OCI-LY1 (cell line): ENCODE data around the gene QKI.

Experiments used
- H2AFZ ChIP-seq: fragments of 200-600 bp; sonication (generic), shearing (Covaris generic); 2 replicates; pipeline ENCODE4 v1.6.0; 2014; ENCODE audit warnings: antibody characterized with exemption, mild to moderate bottlenecking, low read length
- H3F3A ChIP-seq: fragments of 200-600 bp; sonication (generic), shearing (Covaris generic); 2 replicates; pipeline ENCODE4 v1.6.0; 2014; ENCODE audit warnings: mild to moderate bottlenecking, antibody characterized with exemption, low read length, moderate library complexity; ENCODE audit not compliant: insufficient read depth
- H3K27ac ChIP-seq: fragments of 200-600 bp; sonication (generic); 2 replicates; pipeline ENCODE4 v1.5.1; 2014; ENCODE audit warnings: low read length, mixed run types, mild to moderate bottlenecking, low read depth; ENCODE audit not compliant: poor library complexity, severe bottlenecking
- H3K27me3 ChIP-seq: fragments of 200-600 bp; sonication (generic); 2 replicates; pipeline ENCODE4 v1.6.0; 2014; ENCODE audit warnings: antibody characterized with exemption, mild to moderate bottlenecking, low read length, moderate library complexity; ENCODE audit not compliant: insufficient read depth
- H3K36me3 ChIP-seq: fragments of 200-600 bp; sonication (generic); 2 replicates; pipeline ENCODE4 v1.6.1; 2014; ENCODE audit warnings: mild to moderate bottlenecking, antibody characterized with exemption, low read length, moderate library complexity, mixed read lengths; ENCODE audit not compliant: insufficient read depth
- H3K4me1 ChIP-seq: fragments of 200-600 bp; sonication (generic); 2 replicates; pipeline ENCODE4 v1.5.1; 2014; ENCODE audit warnings: mild to moderate bottlenecking, low read length, moderate library complexity; ENCODE audit not compliant: insufficient read depth, severe bottlenecking
- H3K4me2 ChIP-seq: fragments of 200-600 bp; sonication (generic), shearing (Covaris generic); 2 replicates; pipeline ENCODE4 v1.6.1; 2014; ENCODE audit warnings: low read length
- H3K4me3 ChIP-seq: fragments of 200-600 bp; sonication (generic); 2 replicates; pipeline ENCODE4 v1.5.1; 2014; ENCODE audit warnings: low read length, low read depth, mild to moderate bottlenecking, mixed read lengths; ENCODE audit not compliant: poor library complexity, severe bottlenecking
- H3K79me2 ChIP-seq: fragments of 200-600 bp; shearing (Covaris generic); 2 replicates; pipeline ENCODE4 v1.6.1; 2016; ENCODE audit warnings: mixed run types, low read length, mixed read lengths; ENCODE audit not compliant: insufficient read depth
- H3K9ac ChIP-seq: fragments of 200-600 bp; sonication (generic), shearing (Covaris generic); 2 replicates; pipeline ENCODE4 v1.6.1; 2014; ENCODE audit warnings: mild to moderate bottlenecking, low read length, mixed read lengths
- H3K9me2 ChIP-seq: fragments of 200-600 bp; sonication (generic), shearing (Covaris generic); 2 replicates; pipeline ENCODE4 v1.6.1; 2014; ENCODE audit warnings: low read depth, mild to moderate bottlenecking, low read length, mixed read lengths
- H3K9me3 ChIP-seq: fragments of 200-600 bp; shearing (Covaris generic); 2 replicates; pipeline ENCODE4 v1.6.1; 2014; ENCODE audit warnings: low read length, mixed read lengths
- H4K20me1 ChIP-seq: fragments of 200-600 bp; sonication (generic), shearing (Covaris generic); 2 replicates; pipeline ENCODE4 v1.6.0; 2016; ENCODE audit warnings: mild to moderate bottlenecking, low read length; ENCODE audit not compliant: insufficient read depth
- EZH2 ChIP-seq: fragments of 200-600 bp; sonication (generic), shearing (Covaris generic); IDR thresholded peaks from 2 replicates; pipeline ENCODE4 v1.8.0; 2017; ENCODE audit warnings: borderline replicate concordance, mixed run types, mild to moderate bottlenecking, antibody characterized with exemption, low read length, moderate library complexity, mixed read lengths
- TF ChIP-seq, protein P1 (sequence below): fragments of 200-600 bp; sonication (generic), shearing (Covaris generic); IDR thresholded peaks from 2 replicates; pipeline ENCODE4 v1.5.1; 2017; ENCODE audit warnings: mild to moderate bottlenecking, antibody characterized with exemption, low read length, moderate library complexity, mixed read lengths

Gene QKI

DNA sequence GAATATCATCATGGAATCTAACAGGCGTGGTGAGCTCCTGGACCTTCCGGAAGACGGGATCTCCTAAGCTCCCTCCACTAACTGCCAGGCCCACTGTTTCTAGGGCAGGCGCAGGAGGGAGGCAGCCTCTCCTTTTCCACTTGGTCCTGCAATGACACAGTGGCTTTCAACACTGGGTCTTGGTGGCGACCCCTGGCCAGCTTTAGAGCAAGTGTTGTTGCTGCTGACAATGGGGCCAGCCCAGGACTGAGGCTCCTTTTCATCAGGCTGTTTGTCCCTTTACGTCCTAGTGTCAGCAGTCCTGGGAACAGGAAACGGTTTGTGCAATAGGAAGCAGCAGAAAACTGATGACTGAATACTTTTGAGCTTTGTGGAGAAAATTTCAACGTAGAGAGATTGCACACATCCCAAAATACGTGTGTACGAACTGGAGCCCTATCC lies 9.7 kb upstream of the QKI start:
- H3K9me2 ChIP-seq, result no peaks in the 10 kb centered on the region
- 0 out of 2 replicates have a peak, but pooled peaks cover 3% of the 10 kb centered on the region for H3K9me3 ChIP-seq
- peaks cover 8% of the 10 kb centered on the region for H3K4me1 ChIP-seq
- no peak overlapping the region for H3K9ac ChIP-seq
- H3K4me2 ChIP-seq, result no peak overlapping the region
- H2AFZ ChIP-seq, result no peak overlapping the region
- H4K20me1 ChIP-seq, result no peaks in the 10 kb centered on the region
- no peaks in the 10 kb centered on the region for H3K79me2 ChIP-seq
- no peaks in the 10 kb centered on the region; the same call in 1 of the 2 replicates for H3K27me3 ChIP-seq
- H3F3A ChIP-seq, result no peaks in the 10 kb centered on the region
- H3K36me3 ChIP-seq, result no peaks in the 10 kb centered on the region
- H3K27ac ChIP-seq, result no peak overlapping the region
- TF ChIP-seq, protein P1, sequence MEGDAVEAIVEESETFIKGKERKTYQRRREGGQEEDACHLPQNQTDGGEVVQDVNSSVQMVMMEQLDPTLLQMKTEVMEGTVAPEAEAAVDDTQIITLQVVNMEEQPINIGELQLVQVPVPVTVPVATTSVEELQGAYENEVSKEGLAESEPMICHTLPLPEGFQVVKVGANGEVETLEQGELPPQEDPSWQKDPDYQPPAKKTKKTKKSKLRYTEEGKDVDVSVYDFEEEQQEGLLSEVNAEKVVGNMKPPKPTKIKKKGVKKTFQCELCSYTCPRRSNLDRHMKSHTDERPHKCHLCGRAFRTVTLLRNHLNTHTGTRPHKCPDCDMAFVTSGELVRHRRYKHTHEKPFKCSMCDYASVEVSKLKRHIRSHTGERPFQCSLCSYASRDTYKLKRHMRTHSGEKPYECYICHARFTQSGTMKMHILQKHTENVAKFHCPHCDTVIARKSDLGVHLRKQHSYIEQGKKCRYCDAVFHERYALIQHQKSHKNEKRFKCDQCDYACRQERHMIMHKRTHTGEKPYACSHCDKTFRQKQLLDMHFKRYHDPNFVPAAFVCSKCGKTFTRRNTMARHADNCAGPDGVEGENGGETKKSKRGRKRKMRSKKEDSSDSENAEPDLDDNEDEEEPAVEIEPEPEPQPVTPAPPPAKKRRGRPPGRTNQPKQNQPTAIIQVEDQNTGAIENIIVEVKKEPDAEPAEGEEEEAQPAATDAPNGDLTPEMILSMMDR, result no peak
- no peak for TF ChIP-seq EZH2
- H3K4me3 ChIP-seq, result no peak overlapping the region

DNA sequence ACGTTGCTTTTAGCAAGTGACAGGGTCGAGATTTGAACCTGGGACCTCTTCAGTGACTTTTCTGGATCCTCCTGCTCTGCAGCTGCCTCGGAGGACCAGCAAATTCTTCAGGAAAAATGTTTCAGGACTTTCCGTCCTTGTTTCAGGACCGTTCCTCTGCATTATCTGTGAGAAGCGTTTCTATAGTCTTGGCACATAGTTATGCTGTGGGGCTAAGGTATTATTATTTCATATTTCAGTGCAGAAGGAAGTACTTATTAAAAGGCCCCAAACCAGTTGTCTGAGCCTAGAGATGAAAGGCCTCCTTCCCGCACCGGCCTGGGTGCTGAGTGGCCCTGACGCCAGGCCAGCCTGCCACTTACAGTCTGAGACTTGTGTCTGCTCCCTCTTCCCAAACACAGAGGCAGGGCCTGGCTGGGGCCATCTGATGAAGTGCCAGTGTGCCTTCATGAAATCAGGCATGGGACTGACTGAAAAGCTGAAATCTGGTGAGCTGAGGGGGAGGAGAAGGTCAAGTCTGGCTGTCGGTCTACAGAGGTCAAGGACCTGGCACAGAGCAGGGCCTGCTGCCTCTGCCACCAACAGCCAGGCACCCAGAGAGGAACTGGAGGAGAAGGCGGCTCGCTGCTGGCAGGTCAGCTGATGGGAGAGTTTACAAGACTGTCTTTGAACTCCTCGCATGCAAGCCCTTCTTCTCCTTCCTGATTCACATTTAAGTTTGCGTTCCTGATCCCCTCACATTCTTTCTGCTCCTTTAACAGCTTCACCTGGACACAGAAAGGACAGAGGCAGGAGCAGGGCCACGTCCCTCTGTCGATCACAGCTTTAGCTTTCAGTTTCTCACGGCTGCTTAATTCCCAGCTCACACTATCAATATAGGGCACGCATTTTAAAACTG lies 8.9 kb upstream of the QKI start:
- no peak for TF ChIP-seq EZH2
- TF ChIP-seq, protein P1, result no peak
- H3K4me2 ChIP-seq, result peak overlapping the region; percentile 57
- H4K20me1 ChIP-seq, result no peaks in the 10 kb centered on the region
- no peak overlapping the region; the same call in 1 of the 2 replicates for H3K9ac ChIP-seq
- no peaks in the 10 kb centered on the region for H3K9me2 ChIP-seq
- H2AFZ ChIP-seq, result peak overlapping the region; percentile 61; the same call in 1 of the 2 replicates
- no peaks in the 10 kb centered on the region; the same call in 1 of the 2 replicates for H3K27me3 ChIP-seq
- H3K79me2 ChIP-seq, result no peaks in the 10 kb centered on the region
- H3K4me3 ChIP-seq, result peak overlapping the region; percentile 39
- H3K4me1 ChIP-seq, result peaks cover 8% of the 10 kb centered on the region
- H3F3A ChIP-seq, result no peaks in the 10 kb centered on the region
- no peak overlapping the region for H3K27ac ChIP-seq
- H3K9me3 ChIP-seq, result 0 out of 2 replicates have a peak, but pooled peaks cover 3% of the 10 kb centered on the region
- no peaks in the 10 kb centered on the region for H3K36me3 ChIP-seq

DNA sequence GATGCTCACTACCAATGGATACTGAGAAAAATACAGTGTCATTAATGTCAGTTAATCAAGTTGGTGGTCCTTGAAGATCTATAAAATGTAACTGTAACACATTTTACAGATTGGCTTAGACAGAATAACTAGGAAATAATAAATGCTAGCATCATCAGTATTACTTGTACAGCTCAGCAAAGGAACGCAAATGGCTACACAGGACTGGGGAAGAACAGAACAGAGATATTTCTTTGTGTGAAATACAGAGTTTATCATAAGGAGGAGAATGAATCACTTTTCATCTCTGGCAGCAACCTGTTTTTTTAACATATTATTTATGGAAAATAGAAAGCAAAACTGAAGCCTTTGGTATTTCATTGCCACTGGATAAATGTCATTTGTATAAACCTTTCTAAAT lies 8.2 kb upstream of the QKI start:
- Histone ChIP-seq H3K36me3 (no peaks in the 10 kb centered on the region), H3K9me2 (no peaks in the 10 kb centered on the region), H4K20me1 (no peaks in the 10 kb centered on the region), H3K4me3 (peak overlapping the region; percentile 39), H3K27ac (no peak overlapping the region), H2AFZ (peak overlapping the region; percentile 61; the same call in 1 of the 2 replicates), H3K79me2 (no peaks in the 10 kb centered on the region), H3K27me3 (no peaks in the 10 kb centered on the region; the same call in 1 of the 2 replicates), H3K9me3 (0 out of 2 replicates have a peak, but pooled peaks cover 3% of the 10 kb centered on the region), H3K4me1 (peaks cover 8% of the 10 kb centered on the region), H3K4me2 (peak overlapping the region; percentile 57), H3K9ac (no peak overlapping the region; the same call in 1 of the 2 replicates), H3F3A (no peaks in the 10 kb centered on the region)
- no peak for TF ChIP-seq EZH2
- TF ChIP-seq, protein P1, result no peak
